Urinary bladder (tissue), 4 donors: Measurements from ENCODE around the gene WASL. TPM values are rescaled to one million over a fixed set of nuclear protein-coding genes. Genes with fewer than 3 reads are reported as not detected.
A peak's percentile ranks its signal among the peaks of the same experiment; 100 is the strongest.
"Not testable (repeated sequence)": the region's sequence is repeated elsewhere in the genome, so short reads cannot be mapped to it uniquely, and the experiment has no call there.

Source experiments
- DNase-seq: peaks from one replicate; pipeline ENCODE4 v3.0.0-alpha.2; 2015; ENCODE audit errors: extremely low spot score
- H3K27ac ChIP-seq: one replicate; pipeline ENCODE4 v1.5.1; 2013; ENCODE audit warnings: low read depth, mild to moderate bottlenecking, moderate library complexity
- H3K36me3 ChIP-seq: one replicate; pipeline ENCODE4 v1.6.1; 2013; ENCODE audit warnings: mild to moderate bottlenecking, moderate library complexity; ENCODE audit not compliant: insufficient read depth
- H3K4me1 ChIP-seq: one replicate; pipeline ENCODE4 v1.6.1; 2013; ENCODE audit warnings: mild to moderate bottlenecking, moderate library complexity; ENCODE audit not compliant: insufficient read depth
- H3K4me3 ChIP-seq: one replicate; pipeline ENCODE4 v1.5.1; 2013; ENCODE audit warnings: low read depth, low read length
- WGBS: extraction: QIAGEN DNeasy Blood & Tissue Kit; methylation state at CpG from one replicate; pipeline ENCODE4 v1.1.7; 2013; 5-methylcytosine and 5-hydroxymethylcytosine counted together
- polyA plus RNA-seq: library from polyadenylated mRNA; stranded (reverse); fragments of 200-250 nt; gene quantifications from one replicate; pipeline ENCODE4 v1.2.3, GENCODE V29; 2013
- total RNA-seq: library from RNA; depleted of rRNA; stranded (reverse); fragments of >200 nt; gene quantifications from one replicate; pipeline ENCODE4 v1.2.3, GENCODE V29; 2014
- donor health status: healthy with polysubstance abuse.
- donor health status: healthy.

WASL gene
- total RNA-seq (56.3 TPM), polyA plus RNA-seq (31.3 TPM)

- Histone ChIP-seq H3K27ac (peak within 1 kb of the TSS; percentile 96), H3K36me3 (no peaks in the 10 kb centered on the region), H3K4me1 (no peaks in the 10 kb centered on the region), H3K4me3 (peak within 1 kb of the TSS; percentile 83)
- WGBS, result under 1% methylated on average over 93 of the region's 93 CpGs
- peak; percentile 77 for DNase-seq
These were observed at the start of gene WASL for GRCh38 chr7:123748734-123749536. Gene WASL, minus strand, starts transcription at chr7:123749003. Its CDS starts 269 bp downstream, at chr7:123748734.

GRCh38 chr7:123797673-123798531, 49.1 kb upstream of the WASL start:
- 46% methylated on average over 2 of the region's 2 CpGs for WGBS
- DNase-seq, result peak; percentile 49
- H3K4me1 ChIP-seq, result no peaks in the 10 kb centered on the region
- H3K27ac ChIP-seq, result no peak overlapping the region
- H3K4me3 ChIP-seq, result no peak overlapping the region
- no peaks in the 10 kb centered on the region for H3K36me3 ChIP-seq

GRCh38 chr7:123796568-123796967, 47.8 kb upstream of the WASL start:
- H3K36me3 ChIP-seq, result no peaks in the 10 kb centered on the region
- WGBS, result 84% methylated on average over 1 of the region's 1 CpG
- H3K4me1 ChIP-seq, result no peaks in the 10 kb centered on the region
- no peak overlapping the region for H3K27ac ChIP-seq
- no peak overlapping the region for H3K4me3 ChIP-seq
- no peak for DNase-seq

- Histone ChIP-seq H3K36me3 (no peaks in the 10 kb centered on the region), H3K27ac (no peak overlapping the region), H3K4me3 (no peak overlapping the region), H3K4me1 (no peaks in the 10 kb centered on the region)
- 60% methylated on average over 1 of the region's 1 CpG for WGBS
- DNase-seq, result no peak
These were observed 47.1 kb upstream of the WASL start for GRCh38 chr7:123795917-123796316.

GRCh38 chr7:123795116-123795515, 46.3 kb upstream of the WASL start:
- not testable (repeated sequence) for DNase-seq, H3K4me3 ChIP-seq, H3K27ac ChIP-seq, H3K36me3 ChIP-seq, H3K4me1 ChIP-seq
- 95% methylated on average over 1 of the region's 1 CpG for WGBS

GRCh38 chr7:123792547-123792946, 43.7 kb upstream of the WASL start:
- WGBS, result 64% methylated on average over 1 of the region's 1 CpG
- H3K4me3 ChIP-seq, result no peak overlapping the region
- no peak overlapping the region for H3K27ac ChIP-seq
- DNase-seq, result no peak
- no peaks in the 10 kb centered on the region for H3K36me3 ChIP-seq
- H3K4me1 ChIP-seq, result no peaks in the 10 kb centered on the region

GRCh38 chr7:123791001-123791400, 42.2 kb upstream of the WASL start:
- H3K36me3 ChIP-seq, result no peaks in the 10 kb centered on the region
- H3K4me1 ChIP-seq, result no peaks in the 10 kb centered on the region
- H3K27ac ChIP-seq, result no peak overlapping the region
- WGBS, result 67% methylated on average over 5 of the region's 5 CpGs
- H3K4me3 ChIP-seq, result no peak overlapping the region
- no peak for DNase-seq

- no peak overlapping the region for H3K4me3 ChIP-seq
- WGBS, result 83% methylated on average over 3 of the region's 3 CpGs
These were observed 41.0 kb upstream of the WASL start for GRCh38 chr7:123789817-123790216.

GRCh38 chr7:123789206-123789784, 40.5 kb upstream of the WASL start:
- no peak overlapping the region for H3K4me3 ChIP-seq
- H3K36me3 ChIP-seq, result no peaks in the 10 kb centered on the region
- DNase-seq, result no peak
- no peaks in the 10 kb centered on the region for H3K4me1 ChIP-seq
- no peak overlapping the region for H3K27ac ChIP-seq
- WGBS, result 93% methylated on average over 4 of the region's 4 CpGs

More at GRCh38 chr7:123789817-123790216, 41.0 kb upstream of the WASL start:
- H3K4me1 ChIP-seq, result no peaks in the 10 kb centered on the region
- no peak overlapping the region for H3K27ac ChIP-seq
- DNase-seq, result no peak
- no peaks in the 10 kb centered on the region for H3K36me3 ChIP-seq

- no peak for DNase-seq
- Histone ChIP-seq H3K4me3 (no peak overlapping the region), H3K27ac (no peak overlapping the region), H3K36me3 (no peaks in the 10 kb centered on the region), H3K4me1 (no peaks in the 10 kb centered on the region)
- WGBS, result 72% methylated on average over 2 of the region's 2 CpGs
These were observed 39.8 kb upstream of the WASL start for GRCh38 chr7:123788584-123788983.

GRCh38 chr7:123787220-123788007, 38.6 kb upstream of the WASL start:
- Histone ChIP-seq H3K36me3 (no peaks in the 10 kb centered on the region), H3K27ac (no peak overlapping the region), H3K4me1 (no peaks in the 10 kb centered on the region), H3K4me3 (no peak overlapping the region)
- WGBS, result 89% methylated on average over 3 of the region's 3 CpGs
- DNase-seq, result no peak

GRCh38 chr7:123784263-123784662, 35.5 kb upstream of the WASL start:
- H3K27ac ChIP-seq, result no peak overlapping the region
- no peak overlapping the region for H3K4me3 ChIP-seq
- H3K4me1 ChIP-seq, result no peaks in the 10 kb centered on the region
- no peaks in the 10 kb centered on the region for H3K36me3 ChIP-seq
- no peak for DNase-seq

- 77% methylated on average over 3 of the region's 3 CpGs for WGBS
- no peak for DNase-seq
- Histone ChIP-seq H3K4me1 (no peaks in the 10 kb centered on the region), H3K27ac (no peak overlapping the region), H3K36me3 (no peaks in the 10 kb centered on the region), H3K4me3 (no peak overlapping the region)
These were observed 35.0 kb upstream of the WASL start for GRCh38 chr7:123783820-123784219.
